ENCODE results near the gene CIC. TPM values are rescaled to one million over a fixed set of nuclear protein-coding genes. Genes with fewer than 3 reads are reported as not detected.

Gene CIC
- total and polyA plus RNA-seq, 2 of the 13 experiments (the other 11 are each of a cell fraction or from before 2014, with no cell fraction given), result 5.9 to 8.0 TPM

DNA sequence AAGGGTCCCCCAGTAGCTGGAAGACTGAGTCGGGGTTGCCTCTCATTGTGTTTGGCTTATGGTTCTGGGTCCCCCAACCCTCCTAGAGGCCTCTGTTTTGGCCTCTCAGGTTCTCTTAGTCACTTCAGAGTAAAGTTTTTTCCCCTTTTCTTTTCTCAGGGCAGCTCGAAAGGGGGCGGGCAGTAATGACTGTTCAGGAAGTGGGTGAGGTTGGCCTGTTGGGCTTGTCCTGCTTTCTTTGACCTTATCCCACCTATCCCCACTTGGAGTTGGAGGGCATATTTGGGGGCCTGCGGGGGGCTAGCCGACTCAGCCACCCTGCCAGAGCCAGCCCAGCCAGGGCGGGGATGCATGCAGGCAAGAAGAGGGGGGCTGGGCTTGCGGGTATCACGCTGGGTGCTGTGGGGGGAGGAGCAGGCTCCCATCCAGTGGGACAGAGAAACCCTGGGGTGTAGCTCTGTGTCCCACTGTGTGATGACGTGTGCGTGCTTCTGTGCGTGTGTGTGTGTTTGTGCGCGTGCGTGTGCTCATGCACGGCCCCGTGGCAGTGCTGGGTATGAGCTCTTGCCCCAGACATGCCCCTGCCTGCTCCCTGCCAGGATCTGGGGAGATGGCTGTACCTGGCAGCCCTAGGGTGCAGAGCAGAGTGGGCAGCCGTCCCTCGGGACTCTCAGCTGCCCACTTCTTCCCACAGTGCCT is 1.4 kb downstream of the CIC start (continued):
- TF ChIP-seq, protein P1, sequence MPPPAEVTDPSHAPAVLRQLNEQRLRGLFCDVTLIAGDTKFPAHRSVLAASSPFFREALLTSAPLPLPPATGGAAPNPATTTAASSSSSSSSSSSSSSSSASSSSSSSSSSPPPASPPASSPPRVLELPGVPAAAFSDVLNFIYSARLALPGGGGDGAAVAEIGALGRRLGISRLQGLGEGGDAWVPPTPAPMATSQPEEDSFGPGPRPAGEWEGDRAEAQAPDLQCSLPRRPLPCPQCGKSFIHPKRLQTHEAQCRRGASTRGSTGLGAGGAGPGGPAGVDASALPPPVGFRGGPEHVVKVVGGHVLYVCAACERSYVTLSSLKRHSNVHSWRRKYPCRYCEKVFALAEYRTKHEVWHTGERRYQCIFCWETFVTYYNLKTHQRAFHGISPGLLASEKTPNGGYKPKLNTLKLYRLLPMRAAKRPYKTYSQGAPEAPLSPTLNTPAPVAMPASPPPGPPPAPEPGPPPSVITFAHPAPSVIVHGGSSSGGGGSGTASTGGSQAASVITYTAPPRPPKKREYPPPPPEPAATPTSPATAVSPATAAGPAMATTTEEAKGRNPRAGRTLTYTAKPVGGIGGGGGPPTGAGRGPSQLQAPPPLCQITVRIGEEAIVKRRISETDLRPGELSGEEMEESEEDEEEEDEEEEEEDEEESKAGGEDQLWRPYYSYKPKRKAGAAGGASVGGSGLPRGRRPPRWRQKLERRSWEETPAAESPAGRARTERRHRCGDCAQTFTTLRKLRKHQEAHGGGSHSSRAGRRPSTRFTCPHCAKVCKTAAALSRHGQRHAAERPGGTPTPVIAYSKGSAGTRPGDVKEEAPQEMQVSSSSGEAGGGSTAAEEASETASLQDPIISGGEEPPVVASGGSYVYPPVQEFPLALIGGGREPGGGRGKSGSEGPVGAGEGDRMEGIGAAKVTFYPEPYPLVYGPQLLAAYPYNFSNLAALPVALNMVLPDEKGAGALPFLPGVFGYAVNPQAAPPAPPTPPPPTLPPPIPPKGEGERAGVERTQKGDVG (CRISPR knock-in tag; IDR thresholded peaks at IDR 0.05; ENCODE audit: borderline replicate concordance), result peak; percentile 35; the same call in 1 of the 2 replicates
- TF ChIP-seq, protein P2, sequence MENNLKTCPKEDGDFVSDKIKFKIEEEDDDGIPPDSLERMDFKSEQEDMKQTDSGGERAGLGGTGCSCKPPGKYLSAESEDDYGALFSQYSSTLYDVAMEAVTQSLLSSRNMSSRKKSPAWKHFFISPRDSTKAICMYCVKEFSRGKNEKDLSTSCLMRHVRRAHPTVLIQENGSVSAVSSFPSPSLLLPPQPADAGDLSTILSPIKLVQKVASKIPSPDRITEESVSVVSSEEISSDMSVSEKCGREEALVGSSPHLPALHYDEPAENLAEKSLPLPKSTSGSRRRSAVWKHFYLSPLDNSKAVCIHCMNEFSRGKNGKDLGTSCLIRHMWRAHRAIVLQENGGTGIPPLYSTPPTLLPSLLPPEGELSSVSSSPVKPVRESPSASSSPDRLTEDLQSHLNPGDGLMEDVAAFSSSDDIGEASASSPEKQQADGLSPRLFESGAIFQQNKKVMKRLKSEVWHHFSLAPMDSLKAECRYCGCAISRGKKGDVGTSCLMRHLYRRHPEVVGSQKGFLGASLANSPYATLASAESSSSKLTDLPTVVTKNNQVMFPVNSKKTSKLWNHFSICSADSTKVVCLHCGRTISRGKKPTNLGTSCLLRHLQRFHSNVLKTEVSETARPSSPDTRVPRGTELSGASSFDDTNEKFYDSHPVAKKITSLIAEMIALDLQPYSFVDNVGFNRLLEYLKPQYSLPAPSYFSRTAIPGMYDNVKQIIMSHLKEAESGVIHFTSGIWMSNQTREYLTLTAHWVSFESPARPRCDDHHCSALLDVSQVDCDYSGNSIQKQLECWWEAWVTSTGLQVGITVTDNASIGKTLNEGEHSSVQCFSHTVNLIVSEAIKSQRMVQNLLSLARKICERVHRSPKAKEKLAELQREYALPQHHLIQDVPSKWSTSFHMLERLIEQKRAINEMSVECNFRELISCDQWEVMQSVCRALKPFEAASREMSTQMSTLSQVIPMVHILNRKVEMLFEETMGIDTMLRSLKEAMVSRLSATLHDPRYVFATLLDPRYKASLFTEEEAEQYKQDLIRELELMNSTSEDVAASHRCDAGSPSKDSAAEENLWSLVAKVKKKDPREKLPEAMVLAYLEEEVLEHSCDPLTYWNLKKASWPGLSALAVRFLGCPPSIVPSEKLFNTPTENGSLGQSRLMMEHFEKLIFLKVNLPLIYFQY (CRISPR knock-in tag; IDR thresholded peaks at IDR 0.05; ENCODE audit: borderline replicate concordance), result no peak
- no peak for TF ChIP-seq RARA (CRISPR knock-in tag; IDR thresholded peaks at IDR 0.05)
- no peak for TF ChIP-seq ZNF335 (CRISPR knock-in tag; IDR thresholded peaks at IDR 0.05)
- TF ChIP-seq, protein P3, sequence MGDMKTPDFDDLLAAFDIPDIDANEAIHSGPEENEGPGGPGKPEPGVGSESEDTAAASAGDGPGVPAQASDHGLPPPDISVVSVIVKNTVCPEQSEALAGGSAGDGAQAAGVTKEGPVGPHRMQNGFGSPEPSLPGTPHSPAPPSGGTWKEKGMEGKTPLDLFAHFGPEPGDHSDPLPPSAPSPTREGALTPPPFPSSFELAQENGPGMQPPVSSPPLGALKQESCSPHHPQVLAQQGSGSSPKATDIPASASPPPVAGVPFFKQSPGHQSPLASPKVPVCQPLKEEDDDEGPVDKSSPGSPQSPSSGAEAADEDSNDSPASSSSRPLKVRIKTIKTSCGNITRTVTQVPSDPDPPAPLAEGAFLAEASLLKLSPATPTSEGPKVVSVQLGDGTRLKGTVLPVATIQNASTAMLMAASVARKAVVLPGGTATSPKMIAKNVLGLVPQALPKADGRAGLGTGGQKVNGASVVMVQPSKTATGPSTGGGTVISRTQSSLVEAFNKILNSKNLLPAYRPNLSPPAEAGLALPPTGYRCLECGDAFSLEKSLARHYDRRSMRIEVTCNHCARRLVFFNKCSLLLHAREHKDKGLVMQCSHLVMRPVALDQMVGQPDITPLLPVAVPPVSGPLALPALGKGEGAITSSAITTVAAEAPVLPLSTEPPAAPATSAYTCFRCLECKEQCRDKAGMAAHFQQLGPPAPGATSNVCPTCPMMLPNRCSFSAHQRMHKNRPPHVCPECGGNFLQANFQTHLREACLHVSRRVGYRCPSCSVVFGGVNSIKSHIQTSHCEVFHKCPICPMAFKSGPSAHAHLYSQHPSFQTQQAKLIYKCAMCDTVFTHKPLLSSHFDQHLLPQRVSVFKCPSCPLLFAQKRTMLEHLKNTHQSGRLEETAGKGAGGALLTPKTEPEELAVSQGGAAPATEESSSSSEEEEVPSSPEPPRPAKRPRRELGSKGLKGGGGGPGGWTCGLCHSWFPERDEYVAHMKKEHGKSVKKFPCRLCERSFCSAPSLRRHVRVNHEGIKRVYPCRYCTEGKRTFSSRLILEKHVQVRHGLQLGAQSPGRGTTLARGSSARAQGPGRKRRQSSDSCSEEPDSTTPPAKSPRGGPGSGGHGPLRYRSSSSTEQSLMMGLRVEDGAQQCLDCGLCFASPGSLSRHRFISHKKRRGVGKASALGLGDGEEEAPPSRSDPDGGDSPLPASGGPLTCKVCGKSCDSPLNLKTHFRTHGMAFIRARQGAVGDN (CRISPR knock-in tag; IDR thresholded peaks at IDR 0.05), result peak; percentile 61
- TF ChIP-seq, protein P4, sequence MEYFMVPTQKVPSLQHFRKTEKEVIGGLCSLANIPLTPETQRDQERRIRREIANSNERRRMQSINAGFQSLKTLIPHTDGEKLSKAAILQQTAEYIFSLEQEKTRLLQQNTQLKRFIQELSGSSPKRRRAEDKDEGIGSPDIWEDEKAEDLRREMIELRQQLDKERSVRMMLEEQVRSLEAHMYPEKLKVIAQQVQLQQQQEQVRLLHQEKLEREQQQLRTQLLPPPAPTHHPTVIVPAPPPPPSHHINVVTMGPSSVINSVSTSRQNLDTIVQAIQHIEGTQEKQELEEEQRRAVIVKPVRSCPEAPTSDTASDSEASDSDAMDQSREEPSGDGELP (IDR thresholded peaks at IDR 0.05; ENCODE audit: borderline replicate concordance, low read depth), result peak; percentile 16; the same call in 1 of the 2 replicates
- TF ChIP-seq SALL1 (CRISPR knock-in tag; IDR thresholded peaks at IDR 0.05), result peak; percentile 21; the same call in 1 of the 2 replicates
- no peak for TF ChIP-seq MBD4 (IDR thresholded peaks at IDR 0.05; ENCODE audit: borderline replicate concordance, low read length)
- TF ChIP-seq NONO (IDR thresholded peaks at IDR 0.05), result no peak
- TF ChIP-seq NONO (CRISPR knock-in tag; conservative IDR thresholded peaks at IDR 0.05), result 0 out of 2 replicates have a peak, but pooled peaks have one; percentile 1
- TF ChIP-seq CREB1 (IDR thresholded peaks at IDR 0.05), result peak; percentile 45; the same call in 1 of the 2 replicates
- no peak for TF ChIP-seq CREB1 (CRISPR knock-in tag; IDR thresholded peaks at IDR 0.05)
- 0 out of 2 replicates have a peak, but pooled peaks have one; percentile 11 for TF ChIP-seq NFKB2 (CRISPR knock-in tag; IDR thresholded peaks at IDR 0.05; ENCODE audit: borderline replicate concordance)
- TF ChIP-seq, protein P5, sequence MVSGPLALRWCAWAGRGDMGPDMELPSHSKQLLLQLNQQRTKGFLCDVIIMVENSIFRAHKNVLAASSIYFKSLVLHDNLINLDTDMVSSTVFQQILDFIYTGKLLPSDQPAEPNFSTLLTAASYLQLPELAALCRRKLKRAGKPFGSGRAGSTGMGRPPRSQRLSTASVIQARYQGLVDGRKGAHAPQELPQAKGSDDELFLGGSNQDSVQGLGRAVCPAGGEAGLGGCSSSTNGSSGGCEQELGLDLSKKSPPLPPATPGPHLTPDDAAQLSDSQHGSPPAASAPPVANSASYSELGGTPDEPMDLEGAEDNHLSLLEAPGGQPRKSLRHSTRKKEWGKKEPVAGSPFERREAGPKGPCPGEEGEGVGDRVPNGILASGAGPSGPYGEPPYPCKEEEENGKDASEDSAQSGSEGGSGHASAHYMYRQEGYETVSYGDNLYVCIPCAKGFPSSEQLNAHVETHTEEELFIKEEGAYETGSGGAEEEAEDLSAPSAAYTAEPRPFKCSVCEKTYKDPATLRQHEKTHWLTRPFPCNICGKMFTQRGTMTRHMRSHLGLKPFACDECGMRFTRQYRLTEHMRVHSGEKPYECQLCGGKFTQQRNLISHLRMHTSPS (CRISPR knock-in tag; IDR thresholded peaks at IDR 0.05; ENCODE audit: low read depth), result peak; percentile 48; the same call in 1 of the 2 replicates
- TF ChIP-seq MAFF (IDR thresholded peaks at IDR 0.05; ENCODE audit: low read depth, low read length), result no peak
